A549 (cell line): ENCODE measurements around the gene TMEM214. TPM values are rescaled to one million over a fixed set of nuclear protein-coding genes. Genes with fewer than 3 reads are reported as not detected.

Experiments
- ATAC-seq, 2 experiments: fragments of 200-7000 bp in 1 of 2; fragments of >200 bp in 1 of 2; cut with Nextera tagmentation in 1 of 2; cut with Tn5 transposase in 1 of 2; 3 replicates each; pipeline versions ENCODE4 v1.8.0 to v1.9.1; 2018 to 2020; ENCODE audit warnings: mild to moderate bottlenecking in 1 of 2, moderate library complexity in 1 of 2
- CTCF ChIA-PET: fragments of 300-600 bp; sonication (Branson Sonifier 250); formaldehyde crosslinking; extraction: SDS; loops from one replicate; lab custom pipeline; 2021; ENCODE audit warnings: antibody characterized with exemption, inconsistent platforms; lab: Yijun Ruan, JAX
- POLR2A ChIA-PET: fragments of 350-600 bp; formaldehyde crosslinking; extraction: SDS; loops from one replicate; lab custom pipeline; 2021; ENCODE audit warnings: antibody characterized with exemption, inconsistent platforms; lab: Yijun Ruan, JAX
- DNase-seq, 2 experiments: peaks; one replicate each; pipeline versions ENCODE4 v3.0.0 to v3.0.0-alpha.2; 2011 to 2016; ENCODE audit warnings: low read depth in 1 of 2, low spot score in 1 of 2
- FAIRE-seq: peaks from 2 replicates; lab custom pipeline; 2011; peaks lifted over from hg19 to GRCh38; lab: Jason Lieb, UNC
- H3K27ac ChIP-seq, 2 experiments: fragments of >200 bp; sonication (Bioruptor Twin); formaldehyde crosslinking; 3 replicates each; pipeline ENCODE4 v1.5.1; 2016 to 2017
- H3K4me1 ChIP-seq: fragments of >200 bp; sonication (Bioruptor Twin); formaldehyde crosslinking; 3 replicates; pipeline ENCODE4 v1.6.1; 2016
- H3K4me2 ChIP-seq: fragments of >200 bp; sonication (Bioruptor Twin); formaldehyde crosslinking; 3 replicates; pipeline ENCODE4 v1.6.1; 2016
- H3K4me3 ChIP-seq: fragments of >200 bp; sonication (Bioruptor Twin); formaldehyde crosslinking; 3 replicates; pipeline ENCODE4 v1.5.1; 2016
- H3K9me3 ChIP-seq: fragments of >200 bp; sonication (Bioruptor Twin); formaldehyde crosslinking; 3 replicates; pipeline ENCODE4 v1.6.1; 2016
- CBX2 ChIP-seq: fragments of 200-600 bp; sonication (generic); IDR thresholded peaks from 2 replicates; pipeline ENCODE4 v1.6.1; 2016; ENCODE audit warnings: low read depth, mild to moderate bottlenecking, borderline replicate concordance
- CEBPB ChIP-seq, 2 experiments: fragments of >200 bp in 1 of 2; sonication (Bioruptor Twin) in 1 of 2; formaldehyde crosslinking in 1 of 2; IDR thresholded peaks; 2 replicates each; pipeline ENCODE4 v1.6.1; 2012 to 2016
- EHF ChIP-seq: fragments of 250-450 bp; sonication (Bioruptor Pico); IDR thresholded peaks from 2 replicates; pipeline ENCODE4 v1.5.0; 2020; ENCODE audit warnings: mild to moderate bottlenecking
- EP300 ChIP-seq, 2 experiments: fragments of >200 bp; sonication (Bioruptor Twin); formaldehyde crosslinking; IDR thresholded peaks; 2 replicates in 1 of 2; 3 replicates in 1 of 2; pipeline ENCODE4 v1.6.1; 2016 to 2017
- GATA3 ChIP-seq: IDR thresholded peaks from 2 replicates; pipeline ENCODE4 v1.6.1; 2012; ENCODE audit warnings: borderline replicate concordance
- HEYL ChIP-seq: fragments of 250-450 bp; sonication (Bioruptor Pico); IDR thresholded peaks from 2 replicates; pipeline ENCODE4 v1.8.0; 2021; ENCODE audit warnings: mild to moderate bottlenecking, moderate library complexity
- HOXA7 ChIP-seq: fragments of 250-450 bp; sonication (Bioruptor Pico); IDR thresholded peaks from 2 replicates; pipeline ENCODE4 v1.5.0; 2020; ENCODE audit warnings: mild to moderate bottlenecking, moderate library complexity
- HOXB13 ChIP-seq: fragments of 250-450 bp; sonication (Bioruptor Pico); IDR thresholded peaks from 2 replicates; pipeline ENCODE4 v1.5.0; 2020; ENCODE audit warnings: low read depth, mild to moderate bottlenecking, moderate library complexity
- JUNB ChIP-seq: fragments of >200 bp; sonication (Bioruptor Twin); formaldehyde crosslinking; IDR thresholded peaks from 2 replicates; pipeline ENCODE4 v1.6.1; 2016
- KDM5A ChIP-seq: fragments of 200-600 bp; sonication (generic); IDR thresholded peaks from 2 replicates; pipeline ENCODE4 v1.6.1; 2016; ENCODE audit warnings: antibody characterized with exemption, mild to moderate bottlenecking
- MAFK ChIP-seq: fragments of 450-650 bp; IDR thresholded peaks from 2 replicates; pipeline ENCODE4 v1.6.1; 2014; ENCODE audit not compliant: partially characterized antibody
- NPAS2 ChIP-seq: fragments of 250-450 bp; sonication (Bioruptor Pico); IDR thresholded peaks from 2 replicates; pipeline ENCODE4 v1.8.0; 2022; ENCODE audit warnings: mild to moderate bottlenecking, moderate library complexity, borderline replicate concordance
- NR3C1 ChIP-seq: fragments of >200 bp; sonication (Bioruptor Twin); formaldehyde crosslinking; IDR thresholded peaks from 3 replicates; pipeline ENCODE4 v1.6.1; 2017
- RARB ChIP-seq: fragments of 250-450 bp; sonication (Bioruptor Pico); IDR thresholded peaks from 2 replicates; pipeline ENCODE4 v1.8.0; 2021; ENCODE audit warnings: mild to moderate bottlenecking, moderate library complexity
- RCOR1 ChIP-seq: fragments of 150-350 bp; IDR thresholded peaks from 2 replicates; pipeline ENCODE4 v1.6.1; 2014; ENCODE audit warnings: antibody characterized with exemption, low read length, low read depth
- SMC3 ChIP-seq: fragments of >200 bp; sonication (Bioruptor Twin); formaldehyde crosslinking; IDR thresholded peaks from 3 replicates; pipeline ENCODE4 v1.6.1; 2018; ENCODE audit warnings: inconsistent platforms
- SREBF2 ChIP-seq: fragments of 450-650 bp; IDR thresholded peaks from 2 replicates; pipeline ENCODE4 v1.6.1; 2014; ENCODE audit warnings: mild to moderate bottlenecking, moderate library complexity
- ZFP36 ChIP-seq: fragments of 450-650 bp; IDR thresholded peaks from 2 replicates; pipeline ENCODE4 v1.6.1; 2014; ENCODE audit warnings: borderline replicate concordance; ENCODE audit not compliant: partially characterized antibody
- ZNF302 ChIP-seq: fragments of 250-450 bp; sonication (Bioruptor Pico); IDR thresholded peaks from 2 replicates; pipeline ENCODE4 v1.9.0; 2021; ENCODE audit warnings: inconsistent platforms, mild to moderate bottlenecking, moderate library complexity
- WGBS: methylation state at CpG from one replicate; pipeline ENCODE4 v1.1.6; 2017; ENCODE audit errors: missing lambda C conversion rate; 5-methylcytosine and 5-hydroxymethylcytosine counted together
- polyA plus RNA-seq, 4 experiments: library from polyadenylated mRNA; depleted of rRNA in 3 of 4; stranded (reverse); fragments of >200 nt; fragmentation: RNase III in 1 of 4; extraction: RNeasy Plus Mini Kit Qiagen cat#74134 plus additional on column Dnase treatment in 1 of 4; gene quantifications; 2 replicates in 3 of 4; 3 replicates in 1 of 4; pipeline ENCODE4 v1.2.3, GENCODE V29; 2011 to 2017
- TF ChIP-seq, protein P1 (sequence below): fragments of 250-450 bp; sonication (Bioruptor Pico); IDR thresholded peaks from 2 replicates; pipeline ENCODE4 v1.5.0; 2020; ENCODE audit warnings: low read depth, mild to moderate bottlenecking, moderate library complexity
- TF ChIP-seq, protein P2 (sequence below): fragments of 250-450 bp; sonication (Bioruptor Pico); IDR thresholded peaks from 2 replicates; pipeline ENCODE4 v1.5.0; 2021; ENCODE audit warnings: mild to moderate bottlenecking, moderate library complexity, borderline replicate concordance
- TF ChIP-seq, protein P3 (sequence below): fragments of >200 bp; sonication (Bioruptor Twin); formaldehyde crosslinking; IDR thresholded peaks from 3 replicates; pipeline ENCODE4 v1.6.1; 2016
- TF ChIP-seq, protein P4 (sequence below): IDR thresholded peaks from 2 replicates; pipeline ENCODE4 v1.6.1; 2012; ENCODE audit warnings: low read depth, borderline replicate concordance
- TF ChIP-seq, protein P5 (sequence below): IDR thresholded peaks from 2 replicates; pipeline ENCODE4 v1.6.1; 2012
- TF ChIP-seq, protein P6 (sequence below): fragments of 150-350 bp; IDR thresholded peaks from 2 replicates; pipeline ENCODE4 v1.6.1; 2014; ENCODE audit warnings: low read depth, mild to moderate bottlenecking, low read length

Gene TMEM214
- polyA plus RNA-seq, 2 of the 4 experiments (the other 2 are of a cell fraction) = 54.3 to 74.9 TPM

DNA sequence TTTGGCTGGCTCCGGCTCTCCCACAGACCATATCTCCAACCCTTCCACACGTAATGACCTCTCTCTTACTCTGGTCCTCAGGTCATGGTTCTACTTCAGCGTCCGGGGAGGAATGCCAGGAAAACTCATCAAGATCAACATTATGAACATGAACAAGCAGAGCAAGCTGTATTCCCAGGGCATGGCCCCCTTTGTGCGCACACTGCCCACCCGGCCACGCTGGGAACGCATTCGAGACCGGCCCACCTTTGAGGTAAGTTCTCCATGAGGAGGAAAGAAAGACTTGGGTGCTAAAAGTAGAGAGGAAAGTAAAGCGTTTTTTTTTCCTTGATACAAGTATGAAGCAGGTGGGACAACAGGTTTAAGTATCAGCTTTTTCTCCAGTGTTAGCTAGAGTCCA is 20.6 kb downstream of the TMEM214 start:
- Histone ChIP-seq H3K4me1 (peaks cover 13% of the 10 kb centered on the region; the same call in 2 of the 3 replicates), H3K4me2 (no peak overlapping the region), H3K27ac (no peak overlapping the region), H3K9me3 (no peaks in the 10 kb centered on the region), H3K4me3 (no peak overlapping the region)
- POLR2A ChIA-PET = interaction anchor here (0.8 to 3.4 kb wide), 3 partner anchors 14 to 34 kb away, joined by 4 to 11 read pairs (median 9); partner anchors contain the start of genes KHK and OST4
- CTCF ChIA-PET = interaction anchor here (0.5 to 13.5 kb wide), 9 partner anchors 16 to 294 kb away, joined by 3 to 143 read pairs (median 4); partner anchors contain the start of gene OST4
- TF ChIP-seq JUNB = no peak
- TF ChIP-seq EP300 (IDR thresholded peaks at IDR 0.05) = no peak
- TF ChIP-seq EHF (CRISPR knock-in tag) = no peak
- TF ChIP-seq KDM5A = no peak
- no peak for TF ChIP-seq HOXB13 (CRISPR knock-in tag)
- TF ChIP-seq CEBPB (IDR thresholded peaks at IDR 0.05) = no peak
- WGBS = 88% methylated on average over 11 of the region's 11 CpGs
- no peak for ATAC-seq
- FAIRE-seq = no peak
- DNase-seq = no peak

DNA sequence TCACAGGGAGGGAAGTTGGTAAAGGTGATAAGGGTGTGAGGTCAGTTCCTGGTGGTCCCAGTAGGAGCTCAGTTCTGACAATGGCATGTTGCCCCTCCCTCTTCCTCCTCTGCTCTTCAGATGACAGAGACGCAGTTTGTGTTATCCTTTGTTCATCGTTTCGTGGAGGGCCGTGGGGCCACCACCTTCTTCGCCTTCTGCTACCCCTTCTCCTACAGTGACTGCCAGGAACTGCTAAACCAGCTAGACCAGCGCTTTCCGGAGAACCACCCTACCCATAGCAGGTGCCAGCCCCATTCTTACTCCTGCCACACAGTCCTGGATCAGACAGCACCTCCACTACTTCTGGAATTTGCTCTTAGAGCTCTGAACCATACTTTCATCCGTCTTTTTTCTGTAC is 21.0 kb downstream of the TMEM214 start:
- DNase-seq (no peak), ATAC-seq (no peak), FAIRE-seq (no peak)
- Histone ChIP-seq H3K9me3 (no peaks in the 10 kb centered on the region), H3K4me1 (peaks cover 13% of the 10 kb centered on the region; the same call in 2 of the 3 replicates), H3K4me3 (no peak overlapping the region), H3K27ac (no peak overlapping the region), H3K4me2 (no peak overlapping the region)
- ChIA-PET POLR2A (interaction anchor here (0.8 to 3.4 kb wide), 3 partner anchors 14 to 18 kb away, joined by 4 to 14 read pairs (median 11); partner anchors contain the start of gene OST4), CTCF (interaction anchor here (0.7 to 13.5 kb wide), 4 partner anchors 15 to 92 kb away, joined by 4 to 143 read pairs (median 7); partner anchors contain the start of gene OST4)
- 90% methylated on average over 8 of the region's 8 CpGs for WGBS
- TF ChIP-seq MAFK = no peak
- no peak for TF ChIP-seq CEBPB (IDR thresholded peaks at IDR 0.05)
- TF ChIP-seq HOXA7 (CRISPR knock-in tag) = no peak
- TF ChIP-seq, protein P1, sequence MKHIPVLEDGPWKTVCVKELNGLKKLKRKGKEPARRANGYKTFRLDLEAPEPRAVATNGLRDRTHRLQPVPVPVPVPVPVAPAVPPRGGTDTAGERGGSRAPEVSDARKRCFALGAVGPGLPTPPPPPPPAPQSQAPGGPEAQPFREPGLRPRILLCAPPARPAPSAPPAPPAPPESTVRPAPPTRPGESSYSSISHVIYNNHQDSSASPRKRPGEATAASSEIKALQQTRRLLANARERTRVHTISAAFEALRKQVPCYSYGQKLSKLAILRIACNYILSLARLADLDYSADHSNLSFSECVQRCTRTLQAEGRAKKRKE (CRISPR knock-in tag) = no peak
- TF ChIP-seq GATA3 = no peak
- TF ChIP-seq, protein P2, sequence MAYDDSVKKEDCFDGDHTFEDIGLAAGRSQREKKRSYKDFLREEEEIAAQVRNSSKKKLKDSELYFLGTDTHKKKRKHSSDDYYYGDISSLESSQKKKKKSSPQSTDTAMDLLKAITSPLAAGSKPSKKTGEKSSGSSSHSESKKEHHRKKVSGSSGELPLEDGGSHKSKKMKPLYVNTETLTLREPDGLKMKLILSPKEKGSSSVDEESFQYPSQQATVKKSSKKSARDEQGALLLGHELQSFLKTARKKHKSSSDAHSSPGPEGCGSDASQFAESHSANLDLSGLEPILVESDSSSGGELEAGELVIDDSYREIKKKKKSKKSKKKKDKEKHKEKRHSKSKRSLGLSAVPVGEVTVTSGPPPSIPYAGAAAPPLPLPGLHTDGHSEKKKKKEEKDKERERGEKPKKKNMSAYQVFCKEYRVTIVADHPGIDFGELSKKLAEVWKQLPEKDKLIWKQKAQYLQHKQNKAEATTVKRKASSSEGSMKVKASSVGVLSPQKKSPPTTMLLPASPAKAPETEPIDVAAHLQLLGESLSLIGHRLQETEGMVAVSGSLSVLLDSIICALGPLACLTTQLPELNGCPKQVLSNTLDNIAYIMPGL (CRISPR knock-in tag) = no peak
- TF ChIP-seq, protein P3, sequence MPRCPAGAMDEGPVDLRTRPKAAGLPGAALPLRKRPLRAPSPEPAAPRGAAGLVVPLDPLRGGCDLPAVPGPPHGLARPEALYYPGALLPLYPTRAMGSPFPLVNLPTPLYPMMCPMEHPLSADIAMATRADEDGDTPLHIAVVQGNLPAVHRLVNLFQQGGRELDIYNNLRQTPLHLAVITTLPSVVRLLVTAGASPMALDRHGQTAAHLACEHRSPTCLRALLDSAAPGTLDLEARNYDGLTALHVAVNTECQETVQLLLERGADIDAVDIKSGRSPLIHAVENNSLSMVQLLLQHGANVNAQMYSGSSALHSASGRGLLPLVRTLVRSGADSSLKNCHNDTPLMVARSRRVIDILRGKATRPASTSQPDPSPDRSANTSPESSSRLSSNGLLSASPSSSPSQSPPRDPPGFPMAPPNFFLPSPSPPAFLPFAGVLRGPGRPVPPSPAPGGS = no peak

DNA sequence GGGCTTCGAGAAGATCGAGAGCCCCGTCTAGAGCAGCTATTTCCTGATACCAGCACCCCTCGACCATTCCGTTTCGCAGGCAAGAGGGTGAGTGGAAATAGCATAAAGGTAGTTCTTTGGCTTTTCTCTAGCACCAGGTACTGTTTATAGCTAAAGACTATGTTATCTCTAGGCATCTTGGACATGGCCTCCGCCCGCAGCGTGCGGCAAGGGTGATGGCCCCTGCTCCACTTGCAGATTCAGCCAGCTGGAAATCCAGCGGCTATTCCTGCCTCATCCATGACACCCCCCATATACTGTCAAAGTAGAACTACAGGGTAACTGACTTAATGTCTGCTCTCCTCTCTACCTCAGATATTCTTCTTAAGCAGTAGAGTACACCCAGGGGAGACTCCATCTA is 22.0 kb downstream of the TMEM214 start:
- 92% methylated on average over 11 of the region's 11 CpGs for whole genome bisulfite sequencing
- Histone ChIP-seq H3K27ac (no peak overlapping the region), H3K4me3 (no peak overlapping the region), H3K4me1 (peaks cover 7% of the 10 kb centered on the region; the same call in 1 of the 3 replicates), H3K9me3 (no peaks in the 10 kb centered on the region), H3K4me2 (no peak overlapping the region)
- FAIRE-seq = no peak
- ATAC-seq = no peak
- POLR2A ChIA-PET = interaction anchor here (1.1 to 3.4 kb wide), 3 partner anchors 12 to 17 kb away, joined by 3 to 14 read pairs (median 11); partner anchors contain the start of gene OST4
- CTCF ChIA-PET = interaction anchor here (0.6 to 13.5 kb wide), 8 partner anchors 14 to 209 kb away, joined by 3 to 143 read pairs (median 5); partner anchors contain the start of gene OST4
- DNase-seq = no peak
- TF ChIP-seq SMC3 (no peak), SREBF2 (no peak), ZNF302 (CRISPR knock-in tag) (no peak), ZFP36 (no peak), HEYL (CRISPR knock-in tag) (no peak), NR3C1 (no peak), RARB (CRISPR knock-in tag) (no peak), RCOR1 (no peak), CBX2 (no peak), NPAS2 (CRISPR knock-in tag) (no peak)
- TF ChIP-seq, protein P4, sequence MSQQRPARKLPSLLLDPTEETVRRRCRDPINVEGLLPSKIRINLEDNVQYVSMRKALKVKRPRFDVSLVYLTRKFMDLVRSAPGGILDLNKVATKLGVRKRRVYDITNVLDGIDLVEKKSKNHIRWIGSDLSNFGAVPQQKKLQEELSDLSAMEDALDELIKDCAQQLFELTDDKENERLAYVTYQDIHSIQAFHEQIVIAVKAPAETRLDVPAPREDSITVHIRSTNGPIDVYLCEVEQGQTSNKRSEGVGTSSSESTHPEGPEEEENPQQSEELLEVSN = no peak
- TF ChIP-seq, protein P5, sequence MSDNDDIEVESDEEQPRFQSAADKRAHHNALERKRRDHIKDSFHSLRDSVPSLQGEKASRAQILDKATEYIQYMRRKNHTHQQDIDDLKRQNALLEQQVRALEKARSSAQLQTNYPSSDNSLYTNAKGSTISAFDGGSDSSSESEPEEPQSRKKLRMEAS = no peak
- TF ChIP-seq, protein P6, sequence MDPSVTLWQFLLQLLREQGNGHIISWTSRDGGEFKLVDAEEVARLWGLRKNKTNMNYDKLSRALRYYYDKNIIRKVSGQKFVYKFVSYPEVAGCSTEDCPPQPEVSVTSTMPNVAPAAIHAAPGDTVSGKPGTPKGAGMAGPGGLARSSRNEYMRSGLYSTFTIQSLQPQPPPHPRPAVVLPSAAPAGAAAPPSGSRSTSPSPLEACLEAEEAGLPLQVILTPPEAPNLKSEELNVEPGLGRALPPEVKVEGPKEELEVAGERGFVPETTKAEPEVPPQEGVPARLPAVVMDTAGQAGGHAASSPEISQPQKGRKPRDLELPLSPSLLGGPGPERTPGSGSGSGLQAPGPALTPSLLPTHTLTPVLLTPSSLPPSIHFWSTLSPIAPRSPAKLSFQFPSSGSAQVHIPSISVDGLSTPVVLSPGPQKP = no peak
- TF ChIP-seq, protein P2 (CRISPR knock-in tag) = no peak
